ENCODE results near the gene SQOR.

SQOR gene

GRCh38 chr15:45612790-45613415, 21.9 kb upstream of the SQOR start:
- H3K4me2 ChIP-seq (ENCODE audit: low read length), result no peak overlapping the region

GRCh38 chr15:45616901-45617323, 17.9 kb upstream of the SQOR start:
- Histone ChIP-seq H3K27ac (ENCODE audit: low read depth, low read length) (no peak overlapping the region), H3K9me3 (ENCODE audit: control insufficient read depth, insufficient read depth, low read length) (no peaks in the 10 kb centered on the region), H3K27me3 (ENCODE audit: control insufficient read depth, low read length) (no peaks in the 10 kb centered on the region), H3K4me1 (ENCODE audit: control insufficient read depth, low read length) (peaks cover 32% of the 10 kb centered on the region), H3K79me2 (ENCODE audit: control insufficient read depth, low read length) (no peaks in the 10 kb centered on the region), H4K20me1 (ENCODE audit: control insufficient read depth, insufficient read depth, low read depth, low read length) (no peaks in the 10 kb centered on the region), H3F3A (ENCODE audit: control insufficient read depth, insufficient read depth) (peaks cover 10% of the 10 kb centered on the region), H3K4me2 (ENCODE audit: low read length) (no peak overlapping the region), H3K36me3 (ENCODE audit: control insufficient read depth, low read length) (no peaks in the 10 kb centered on the region), H3K4me3 (ENCODE audit: low read length) (no peak overlapping the region), H3K9me2 (replicated peaks; ENCODE audit: control insufficient read depth, low read length) (no peaks in the 10 kb centered on the region)
- no peak for TF ChIP-seq EZH2phosphoT487 (IDR thresholded peaks at IDR 0.05; ENCODE audit: borderline replicate concordance, low read length)
- TF ChIP-seq, protein P1, sequence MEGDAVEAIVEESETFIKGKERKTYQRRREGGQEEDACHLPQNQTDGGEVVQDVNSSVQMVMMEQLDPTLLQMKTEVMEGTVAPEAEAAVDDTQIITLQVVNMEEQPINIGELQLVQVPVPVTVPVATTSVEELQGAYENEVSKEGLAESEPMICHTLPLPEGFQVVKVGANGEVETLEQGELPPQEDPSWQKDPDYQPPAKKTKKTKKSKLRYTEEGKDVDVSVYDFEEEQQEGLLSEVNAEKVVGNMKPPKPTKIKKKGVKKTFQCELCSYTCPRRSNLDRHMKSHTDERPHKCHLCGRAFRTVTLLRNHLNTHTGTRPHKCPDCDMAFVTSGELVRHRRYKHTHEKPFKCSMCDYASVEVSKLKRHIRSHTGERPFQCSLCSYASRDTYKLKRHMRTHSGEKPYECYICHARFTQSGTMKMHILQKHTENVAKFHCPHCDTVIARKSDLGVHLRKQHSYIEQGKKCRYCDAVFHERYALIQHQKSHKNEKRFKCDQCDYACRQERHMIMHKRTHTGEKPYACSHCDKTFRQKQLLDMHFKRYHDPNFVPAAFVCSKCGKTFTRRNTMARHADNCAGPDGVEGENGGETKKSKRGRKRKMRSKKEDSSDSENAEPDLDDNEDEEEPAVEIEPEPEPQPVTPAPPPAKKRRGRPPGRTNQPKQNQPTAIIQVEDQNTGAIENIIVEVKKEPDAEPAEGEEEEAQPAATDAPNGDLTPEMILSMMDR (IDR thresholded peaks at IDR 0.05; ENCODE audit: low read depth, low read length, poor library complexity, severe bottlenecking), result no peak

More at GRCh38 chr15:45612790-45613415, 21.9 kb upstream of the SQOR start:
- Histone ChIP-seq H3F3A (ENCODE audit: control insufficient read depth, insufficient read depth) (peaks cover 41% of the 10 kb centered on the region), H4K20me1 (ENCODE audit: control insufficient read depth, insufficient read depth, low read depth, low read length) (no peaks in the 10 kb centered on the region), H3K79me2 (ENCODE audit: control insufficient read depth, low read length) (peaks cover 6% of the 10 kb centered on the region; the same call in 1 of the 2 replicates), H3K9me3 (ENCODE audit: control insufficient read depth, insufficient read depth, low read length) (no peaks in the 10 kb centered on the region), H3K27me3 (ENCODE audit: control insufficient read depth, low read length) (no peaks in the 10 kb centered on the region), H3K4me3 (ENCODE audit: low read length) (no peak overlapping the region), H3K9me2 (replicated peaks; ENCODE audit: control insufficient read depth, low read length) (no peaks in the 10 kb centered on the region), H3K27ac (ENCODE audit: low read depth, low read length) (no peak overlapping the region), H3K4me1 (ENCODE audit: control insufficient read depth, low read length) (peaks cover 53% of the 10 kb centered on the region), H3K36me3 (ENCODE audit: control insufficient read depth, low read length) (peaks cover 18% of the 10 kb centered on the region)
- no peak for TF ChIP-seq EZH2phosphoT487 (IDR thresholded peaks at IDR 0.05; ENCODE audit: borderline replicate concordance, low read length)
- TF ChIP-seq, protein P1 (IDR thresholded peaks at IDR 0.05; ENCODE audit: low read depth, low read length, poor library complexity, severe bottlenecking), result no peak

- no peak for TF ChIP-seq EZH2phosphoT487 (IDR thresholded peaks at IDR 0.05; ENCODE audit: borderline replicate concordance, low read length)
- TF ChIP-seq, protein P1 (IDR thresholded peaks at IDR 0.05; ENCODE audit: low read depth, low read length, poor library complexity, severe bottlenecking), result peak; percentile 42
- Histone ChIP-seq H3K27me3 (ENCODE audit: control insufficient read depth, low read length) (no peaks in the 10 kb centered on the region), H4K20me1 (ENCODE audit: control insufficient read depth, insufficient read depth, low read depth, low read length) (no peaks in the 10 kb centered on the region), H3K4me1 (ENCODE audit: control insufficient read depth, low read length) (peaks cover 14% of the 10 kb centered on the region), H3K4me3 (ENCODE audit: low read length) (no peak overlapping the region), H3K27ac (ENCODE audit: low read depth, low read length) (no peak overlapping the region), H3K36me3 (ENCODE audit: control insufficient read depth, low read length) (no peaks in the 10 kb centered on the region), H3F3A (ENCODE audit: control insufficient read depth, insufficient read depth) (no peaks in the 10 kb centered on the region), H3K9me3 (ENCODE audit: control insufficient read depth, insufficient read depth, low read length) (no peaks in the 10 kb centered on the region), H3K4me2 (ENCODE audit: low read length) (peak overlapping the region; percentile 6; the same call in 1 of the 2 replicates), H3K9me2 (replicated peaks; ENCODE audit: control insufficient read depth, low read length) (no peaks in the 10 kb centered on the region), H3K79me2 (ENCODE audit: control insufficient read depth, low read length) (no peaks in the 10 kb centered on the region)
These were observed 16.0 kb upstream of the SQOR start for GRCh38 chr15:45618813-45619212.
